ENCODE measurements around the gene DRC7. TPM values are rescaled to one million over a fixed set of nuclear protein-coding genes. Genes with fewer than 3 reads are reported as not detected.
"Not testable (repeated sequence)": the region's sequence is repeated elsewhere in the genome, so short reads cannot be mapped to it uniquely, and the experiment has no call there.

The DRC7 gene
- total RNA-seq, 1 donor from 2014 or later = 0.96 TPM

DNA sequence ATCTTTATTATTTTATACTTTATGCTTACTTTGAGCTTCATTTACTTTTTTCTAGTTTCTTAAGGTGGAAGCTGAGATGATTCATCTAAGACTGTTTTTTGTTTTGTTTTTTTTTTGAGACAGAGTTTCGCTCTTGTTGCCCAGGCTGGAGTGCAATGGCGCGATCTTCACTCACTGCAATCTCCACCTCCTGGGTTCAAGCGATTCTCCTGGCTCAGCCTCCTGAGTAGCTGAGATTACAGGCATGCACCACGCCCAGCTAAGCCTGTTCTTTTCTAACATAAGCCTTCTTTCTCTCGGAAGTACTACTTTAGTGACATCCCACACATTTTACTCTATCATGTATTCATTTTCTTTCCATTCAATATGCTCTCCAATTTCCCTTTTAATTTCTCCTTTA, 18.0 kb downstream of the DRC7 start:
- DNase-seq (ENCODE audit: low spot score) = not testable (repeated sequence)

DNA sequence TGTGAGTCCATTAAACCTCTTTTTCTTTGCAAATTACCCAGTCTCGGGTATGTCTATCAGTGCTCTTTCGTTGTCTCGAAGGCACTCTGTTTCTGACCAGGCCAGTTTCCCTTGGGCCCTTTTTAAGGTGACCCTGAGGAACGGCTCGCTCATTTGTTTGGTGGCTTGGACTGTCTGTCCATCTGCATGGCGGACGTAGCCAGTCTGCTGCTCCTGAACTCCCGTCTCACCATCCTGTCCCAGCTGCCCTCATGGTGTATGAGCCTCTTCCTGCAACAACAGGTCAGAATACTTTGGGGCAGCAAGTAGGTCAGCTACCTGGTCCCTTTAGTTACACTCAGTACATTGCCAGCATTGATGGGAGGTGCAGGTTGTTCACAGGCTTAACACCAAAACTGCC, 19.0 kb downstream of the DRC7 start:
- DNase-seq (ENCODE audit: low spot score) = no peak

DNA sequence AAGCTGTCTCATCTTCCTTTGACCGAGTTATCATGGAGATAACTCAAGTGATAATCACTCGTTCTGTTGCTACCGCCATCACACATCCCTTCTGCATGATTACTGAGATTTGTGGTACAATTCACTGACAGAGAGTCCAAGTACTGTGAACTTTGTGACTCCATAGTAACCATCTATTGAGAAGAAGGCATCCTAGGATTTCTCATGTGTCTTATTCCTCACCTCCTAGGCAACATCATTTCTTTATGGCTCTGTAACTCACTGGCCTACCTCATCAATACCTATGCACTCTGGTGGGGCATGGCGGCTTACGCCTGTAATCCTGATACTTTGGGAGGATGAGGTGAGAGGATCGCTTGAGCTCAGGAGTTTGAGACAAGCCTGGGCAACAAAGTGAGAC, 19.4 kb downstream of the DRC7 start:
- DNase-seq (ENCODE audit: low spot score) = no peak

DNA sequence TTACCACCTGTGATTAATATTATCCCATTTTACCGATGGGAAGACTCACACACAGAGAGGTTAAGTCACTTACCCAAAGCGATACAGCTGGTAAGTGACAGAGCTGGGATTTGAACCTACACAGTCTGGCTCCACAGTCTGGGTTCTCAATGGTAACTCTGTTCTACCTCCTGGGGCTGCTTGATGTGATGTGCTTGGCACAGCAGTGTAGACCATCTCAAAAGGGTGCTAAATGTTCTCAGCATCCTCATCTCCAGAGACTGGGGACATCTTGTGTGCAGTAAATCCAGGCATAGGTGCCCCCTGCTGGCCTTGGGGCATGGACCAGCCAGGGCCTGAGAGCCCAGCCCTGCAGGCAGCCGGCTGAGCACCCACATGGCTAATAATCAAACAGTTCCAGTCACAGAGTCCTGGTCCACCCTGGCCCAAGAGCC, 25.6 kb downstream of the DRC7 start:
- DNase-seq (ENCODE audit: low spot score) = peak; percentile 35

DNA sequence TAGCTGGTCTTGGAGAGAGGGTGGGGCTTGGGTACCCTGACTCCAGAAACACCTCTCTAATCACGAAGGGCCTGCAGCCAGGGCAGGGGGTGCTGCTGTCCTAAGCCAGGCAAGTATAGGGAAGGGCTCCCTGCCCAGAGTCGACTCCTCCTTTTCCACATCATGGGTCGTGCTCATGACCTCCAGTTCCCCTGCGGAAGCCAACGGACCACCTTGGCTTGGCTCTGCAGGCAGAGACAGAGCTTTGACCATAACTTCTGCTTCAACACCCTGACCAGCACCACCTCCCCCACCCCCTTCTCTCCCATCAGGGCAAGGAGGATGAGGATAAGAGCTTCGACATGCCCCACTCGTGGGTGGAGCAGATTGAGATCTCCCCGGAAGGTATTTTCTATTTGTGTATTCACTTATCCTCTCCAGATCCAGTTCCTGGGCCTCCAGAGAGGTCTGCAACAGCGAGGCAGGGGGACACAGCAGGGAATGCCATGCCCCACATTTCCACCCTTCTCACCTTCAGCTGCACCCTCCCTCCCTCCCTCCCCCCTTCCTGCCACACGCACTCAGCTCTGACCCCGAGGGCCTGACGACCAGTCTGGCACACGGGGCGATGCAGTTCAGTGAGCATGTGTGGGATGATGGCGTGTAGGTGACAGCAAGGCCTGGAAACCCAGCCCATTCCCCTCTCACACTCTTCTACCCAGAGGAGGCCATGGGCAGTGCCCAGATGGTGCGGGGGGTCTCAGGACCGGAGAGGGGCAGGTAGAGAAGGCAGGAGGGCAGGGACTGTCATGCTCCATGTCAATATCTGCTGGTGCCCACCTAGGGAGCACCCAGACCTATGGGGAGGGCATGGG, 27.0 kb downstream of the DRC7 start:
- no peak for DNase-seq (ENCODE audit: low spot score)

DNA sequence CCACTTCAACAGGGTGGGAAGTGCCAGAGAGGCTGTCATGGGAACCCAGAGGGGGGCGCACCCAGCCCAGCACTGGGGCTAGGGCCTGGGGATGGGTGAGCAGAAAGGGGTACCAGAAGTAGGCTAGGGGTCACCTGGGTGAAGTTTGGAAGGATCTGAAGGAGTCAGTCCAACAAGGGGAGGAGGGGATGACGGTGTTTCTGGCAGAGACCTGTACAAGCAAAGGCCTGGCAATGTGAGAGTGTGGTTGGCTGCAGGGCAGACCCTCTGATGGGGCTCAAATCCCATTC, 27.5 kb downstream of the DRC7 start:
- no peak for DNase-seq (ENCODE audit: low spot score)

DNA sequence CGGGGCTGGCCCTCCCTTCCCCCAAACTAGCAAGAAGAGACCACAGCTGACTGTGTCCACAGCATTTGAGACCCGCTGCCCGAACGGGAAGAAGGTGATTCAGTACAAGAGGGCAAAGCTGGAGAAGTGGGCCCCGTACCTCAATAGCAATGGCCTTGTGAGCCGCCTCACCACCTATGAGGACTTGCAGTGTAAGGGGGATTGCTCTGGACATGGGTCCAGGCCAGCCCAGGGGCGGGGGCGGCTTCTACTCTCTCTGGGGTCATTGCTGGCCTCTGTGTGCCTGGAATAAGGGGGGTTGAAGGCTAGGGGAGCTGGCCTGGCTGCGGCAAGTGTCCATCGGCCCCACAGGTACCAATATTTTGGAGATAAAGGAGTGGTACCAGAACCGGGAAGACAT, 28.0 kb downstream of the DRC7 start:
- no peak for DNase-seq (ENCODE audit: low spot score)

DNA sequence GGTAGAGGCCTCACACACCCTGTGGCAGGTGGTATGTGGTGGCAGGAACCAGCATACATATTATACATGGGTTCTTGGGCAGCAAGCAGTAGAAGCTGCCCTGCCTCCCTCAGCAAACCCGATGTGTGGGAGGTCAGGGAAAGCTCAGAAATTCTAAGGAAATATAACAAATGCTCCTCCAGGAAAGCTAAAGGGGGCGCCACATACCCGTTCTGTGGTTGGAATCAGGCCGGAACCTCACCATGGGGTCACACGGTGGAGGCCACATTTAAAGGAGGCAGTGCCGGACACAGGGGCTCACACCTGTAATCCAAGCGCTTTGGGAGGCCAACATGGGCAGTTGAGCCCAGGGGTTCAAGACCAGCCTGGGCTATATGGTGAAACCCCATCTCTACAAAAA, 28.6 kb downstream of the DRC7 start:
- DNase-seq (ENCODE audit: low spot score) = no peak

DNA sequence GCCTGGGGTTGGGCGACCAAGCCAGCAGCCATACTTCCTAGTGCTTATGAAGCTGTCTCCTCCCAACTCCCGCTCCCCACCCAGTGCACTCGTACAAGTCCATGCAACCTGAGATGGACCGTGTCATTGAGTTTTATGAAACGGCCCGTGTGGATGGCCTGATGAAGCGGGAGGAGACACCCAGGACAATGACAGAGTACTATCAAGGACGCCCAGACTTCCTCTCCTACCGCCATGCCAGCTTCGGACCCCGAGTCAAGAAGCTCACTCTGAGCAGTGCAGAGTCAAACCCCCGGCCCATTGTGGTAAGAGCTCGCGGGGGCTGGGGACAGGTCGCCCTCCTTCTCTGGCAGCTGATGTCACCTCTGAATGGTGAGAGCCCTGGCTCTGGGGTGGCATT, 29.9 kb downstream of the DRC7 start:
- no peak for DNase-seq (ENCODE audit: low spot score)

DNA sequence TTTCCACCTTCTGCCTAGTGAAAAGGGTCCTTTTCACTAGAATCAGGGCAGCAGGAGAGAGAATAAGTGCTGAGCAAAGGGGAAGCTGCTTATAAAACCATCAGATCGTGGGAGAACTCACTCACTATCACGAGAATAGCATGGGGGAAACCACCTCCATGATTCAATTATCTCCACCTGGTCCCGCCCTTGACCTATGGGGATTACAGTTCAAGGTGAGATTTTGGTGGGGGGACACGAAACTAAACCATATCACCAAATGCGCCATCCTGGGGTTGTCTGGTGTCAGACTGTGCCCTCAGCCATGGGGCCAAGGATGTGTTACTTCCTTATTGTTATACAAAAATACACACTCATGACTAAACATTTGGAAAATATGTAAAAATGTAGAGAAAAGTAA, 30.5 kb downstream of the DRC7 start:
- DNase-seq (ENCODE audit: low spot score) = no peak

DNA sequence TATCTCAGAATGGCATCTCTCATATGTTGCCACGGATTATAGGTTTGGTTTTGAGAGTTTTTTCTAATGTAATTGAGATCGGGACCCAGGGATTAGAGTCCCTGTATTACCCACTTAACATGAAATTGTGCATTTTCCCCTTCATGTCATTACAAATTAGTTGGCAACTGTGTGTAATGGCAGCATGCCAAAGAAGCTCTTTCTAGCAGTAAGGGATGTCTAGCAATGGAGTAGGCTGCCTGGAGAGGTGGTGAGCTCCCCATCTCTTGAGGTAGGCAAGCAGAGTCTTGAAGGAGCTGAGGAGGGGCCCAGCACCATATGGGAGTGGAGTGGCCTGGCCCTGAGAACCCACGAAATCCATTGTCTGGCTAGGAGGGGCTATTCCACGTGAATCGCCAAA, 30.9 kb downstream of the DRC7 start:
- DNase-seq (ENCODE audit: low spot score) = no peak

DNA sequence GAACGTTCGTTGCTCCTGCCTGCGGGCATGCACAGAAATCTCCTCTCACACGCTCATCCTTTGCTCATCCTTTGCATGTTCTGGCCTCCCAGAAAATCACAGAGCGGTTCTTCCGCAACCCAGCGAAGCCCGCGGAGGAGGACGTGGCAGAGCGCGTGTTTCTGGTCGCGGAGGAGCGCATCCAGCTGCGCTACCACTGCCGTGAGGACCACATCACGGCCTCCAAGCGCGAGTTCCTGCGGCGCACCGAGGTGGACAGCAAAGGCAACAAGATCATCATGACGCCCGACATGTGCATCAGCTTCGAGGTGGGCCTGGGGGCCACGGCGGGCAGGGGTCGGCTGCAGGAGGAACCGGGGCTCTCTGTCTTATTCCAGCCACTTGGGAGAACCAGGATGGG, 31.4 kb downstream of the DRC7 start:
- DNase-seq (ENCODE audit: low spot score) = no peak

DNA sequence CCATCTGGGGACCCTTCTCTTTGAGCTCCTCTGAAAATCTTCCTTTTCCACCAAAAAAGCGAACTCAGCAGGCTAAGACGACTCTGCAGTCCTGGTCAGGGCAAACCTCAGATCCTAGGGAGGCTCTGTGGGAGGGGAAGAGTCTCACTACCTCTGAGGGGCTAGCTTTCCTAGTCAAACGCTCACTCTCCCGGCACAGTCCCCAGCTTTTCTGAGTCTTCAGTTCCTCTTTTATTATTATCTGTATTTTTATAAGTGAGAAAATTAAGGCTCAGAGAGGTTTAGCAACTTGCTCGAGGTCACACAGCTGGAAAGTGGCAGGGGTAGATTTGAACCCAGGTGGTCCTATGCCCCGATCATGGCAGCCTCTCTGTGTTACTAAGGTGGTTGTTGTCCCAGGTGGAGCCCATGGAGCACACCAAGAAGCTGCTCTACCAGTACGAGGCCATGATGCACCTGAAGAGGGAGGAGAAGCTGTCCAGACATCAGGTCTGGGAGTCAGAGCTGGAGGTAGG, 31.9 kb downstream of the DRC7 start:
- no peak for DNase-seq (ENCODE audit: low spot score)

DNA sequence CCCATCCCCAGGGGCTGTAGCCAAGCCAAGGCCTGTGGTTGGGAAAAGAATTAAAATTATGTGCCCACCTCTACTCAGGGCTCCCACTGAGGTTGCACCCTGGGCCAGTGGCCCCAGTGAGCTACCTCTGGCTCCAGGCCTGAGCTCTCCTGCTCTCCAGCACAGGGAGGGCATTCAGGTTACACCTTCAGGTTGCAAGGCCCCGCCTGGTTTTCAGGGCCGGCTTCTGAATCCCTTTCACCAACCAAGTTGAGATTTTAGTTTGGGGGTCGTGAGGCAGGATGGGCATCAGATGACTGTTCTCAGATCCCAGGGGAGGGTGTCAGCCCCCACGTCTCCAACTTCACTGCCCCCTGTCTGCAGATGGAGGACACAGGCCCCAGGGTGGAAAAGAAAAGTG, 33.0 kb downstream of the DRC7 start:
- DNase-seq (ENCODE audit: low spot score) = no peak

DNA sequence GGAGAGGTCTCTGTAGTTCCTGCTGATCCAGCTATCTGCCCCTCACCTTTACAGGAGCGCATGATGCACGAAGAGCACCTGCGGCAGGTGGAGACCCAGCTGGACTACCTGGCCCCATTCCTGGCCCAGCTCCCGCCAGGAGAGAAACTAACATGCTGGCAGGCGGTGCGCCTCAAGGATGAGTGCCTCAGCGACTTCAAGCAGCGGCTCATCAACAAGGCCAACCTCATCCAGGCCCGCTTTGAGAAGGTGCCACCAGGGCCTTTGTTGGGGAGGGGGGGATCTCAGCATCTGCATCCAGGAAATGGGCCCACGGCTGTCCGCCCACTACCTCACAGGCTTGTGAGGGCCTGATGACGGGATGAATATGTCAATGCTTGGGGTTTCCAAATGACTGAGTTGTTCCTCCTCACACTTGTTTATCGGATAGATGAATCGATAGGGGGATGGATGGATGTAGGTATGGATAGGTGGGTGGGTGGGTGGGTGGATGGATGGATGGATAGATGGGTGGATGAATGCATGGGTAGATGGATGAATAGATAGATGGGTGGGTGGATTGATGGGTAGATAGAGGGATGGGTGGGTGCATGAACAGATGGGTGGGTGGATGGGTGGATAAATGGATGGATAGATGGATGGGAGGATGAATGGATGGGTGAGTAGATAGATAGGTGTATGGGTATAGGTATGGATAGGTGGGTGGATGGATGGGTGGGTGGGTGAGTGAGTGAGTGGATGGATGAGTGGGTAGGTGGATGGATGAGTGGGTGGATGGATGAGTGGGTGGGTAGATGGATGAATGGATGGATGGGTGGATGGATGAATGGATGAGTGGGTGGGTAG, 34.0 kb downstream of the DRC7 start:
- no peak for DNase-seq (ENCODE audit: low spot score)

DNA sequence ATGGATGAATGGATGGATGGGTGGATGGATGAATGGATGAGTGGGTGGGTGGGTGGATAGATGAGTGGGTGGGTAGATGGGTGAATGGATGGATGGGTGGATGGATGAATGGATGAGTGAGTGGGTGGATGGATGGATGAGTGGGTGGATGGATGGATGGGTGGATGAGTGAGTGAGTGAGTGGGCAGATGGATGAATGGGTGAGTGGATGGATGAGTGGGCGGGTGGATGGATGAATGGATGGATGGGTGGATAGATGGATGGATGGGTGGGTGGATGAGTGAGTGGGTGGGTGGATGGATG, 34.5 kb downstream of the DRC7 start:
- no peak for DNase-seq (ENCODE audit: low spot score)

DNA sequence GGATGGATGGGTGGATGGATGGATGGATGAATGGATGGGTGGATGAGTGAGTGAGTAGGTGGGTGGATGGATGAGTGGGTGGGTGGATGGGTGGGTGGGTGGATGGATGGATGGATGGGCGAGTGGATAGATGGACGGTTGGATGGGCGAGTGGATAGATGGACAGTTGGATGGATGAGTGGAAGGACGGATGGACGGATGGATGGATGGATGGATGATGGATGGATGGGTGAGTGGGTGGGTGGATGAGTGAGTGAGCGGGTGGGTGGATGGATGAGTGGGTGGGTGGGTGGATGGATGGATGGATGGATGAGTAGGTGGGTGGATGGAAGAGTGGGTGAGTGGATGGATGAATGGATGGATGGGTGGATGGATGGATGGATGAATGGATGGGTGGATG, 35.2 kb downstream of the DRC7 start:
- not testable (repeated sequence) for DNase-seq (ENCODE audit: low spot score)

DNA sequence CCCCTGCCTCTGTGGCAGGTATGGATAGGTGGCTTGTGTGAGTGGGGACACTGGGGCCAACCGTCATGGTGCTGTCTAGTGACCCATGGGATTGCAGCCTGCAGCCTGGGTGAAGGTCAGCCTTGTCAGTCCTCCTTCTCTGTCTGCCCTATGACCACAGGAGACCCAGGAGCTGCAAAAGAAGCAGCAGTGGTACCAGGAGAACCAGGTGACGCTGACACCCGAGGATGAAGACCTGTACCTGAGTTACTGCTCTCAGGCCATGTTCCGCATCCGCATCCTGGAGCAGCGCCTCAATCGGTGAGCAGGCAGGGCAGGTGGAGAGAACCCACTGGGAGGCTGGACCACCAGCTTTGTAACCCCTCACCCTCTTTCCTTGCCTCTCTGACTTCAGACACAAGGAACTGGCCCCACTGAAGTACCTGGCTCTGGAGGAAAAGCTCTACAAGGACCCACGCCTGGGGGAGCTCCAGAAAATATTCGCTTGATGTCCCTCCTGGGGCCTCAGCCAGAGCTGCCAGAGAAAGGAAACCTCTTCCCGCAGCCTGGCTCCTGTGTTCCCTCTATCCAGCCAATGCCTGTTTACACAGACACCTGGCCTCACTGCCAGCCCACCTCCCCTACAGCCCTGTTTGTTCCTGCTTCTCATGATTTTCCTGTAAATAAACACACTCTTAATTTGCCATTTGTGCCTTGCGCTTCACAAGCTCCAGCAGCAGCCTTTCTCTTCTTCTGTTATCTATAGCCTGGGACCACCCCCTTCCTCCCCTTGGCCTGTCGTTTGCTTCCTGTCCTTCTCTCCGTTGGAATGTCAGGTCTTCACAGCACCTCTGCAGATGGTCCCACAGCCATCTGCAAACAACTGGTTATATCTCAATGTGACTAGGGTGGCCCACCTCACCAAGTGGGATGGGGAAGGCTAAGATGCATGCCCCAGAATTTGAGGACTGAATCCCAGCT, 36.4 kb downstream of the DRC7 start:
- DNase-seq (ENCODE audit: low spot score) = no peak

DNA sequence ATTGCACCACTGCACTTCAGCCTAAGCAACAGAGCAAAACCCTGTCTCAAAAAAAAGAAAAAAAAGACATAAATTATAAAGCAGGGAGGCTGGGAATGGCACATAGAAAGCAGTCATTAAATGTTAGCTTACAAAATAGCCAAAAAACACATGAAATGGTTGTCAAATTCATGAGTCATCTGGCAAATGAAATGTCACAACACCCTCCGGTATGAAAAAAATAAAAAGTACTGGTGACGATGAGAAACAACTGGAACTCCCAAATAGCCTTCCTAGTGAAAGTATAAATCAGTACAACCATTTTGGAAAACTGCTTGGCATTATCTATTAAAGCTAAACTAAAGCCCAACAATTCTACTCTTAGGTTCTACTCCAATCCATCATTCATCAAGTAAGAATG, 37.4 kb downstream of the DRC7 start:
- no peak for DNase-seq (ENCODE audit: low spot score)

DNA sequence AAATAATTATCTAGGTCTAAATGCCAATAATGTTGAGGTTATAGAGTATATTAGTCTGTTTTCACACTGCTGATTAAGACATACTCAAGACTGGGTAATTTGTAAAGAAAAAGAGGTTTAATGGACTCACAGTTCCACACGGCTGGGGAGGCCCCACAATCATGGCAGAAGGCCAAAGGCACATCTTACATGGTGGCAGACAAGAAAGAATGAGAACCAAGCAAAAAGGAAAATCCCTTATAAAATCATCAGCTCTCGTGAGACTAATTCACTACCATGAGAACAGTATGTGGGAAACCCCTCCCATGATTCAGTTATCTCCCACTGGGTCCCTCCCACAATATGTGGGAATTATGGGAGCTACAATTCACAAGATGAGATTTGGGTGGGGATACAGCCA, 38.1 kb downstream of the DRC7 start:
- DNase-seq (ENCODE audit: low spot score) = no peak

DNA sequence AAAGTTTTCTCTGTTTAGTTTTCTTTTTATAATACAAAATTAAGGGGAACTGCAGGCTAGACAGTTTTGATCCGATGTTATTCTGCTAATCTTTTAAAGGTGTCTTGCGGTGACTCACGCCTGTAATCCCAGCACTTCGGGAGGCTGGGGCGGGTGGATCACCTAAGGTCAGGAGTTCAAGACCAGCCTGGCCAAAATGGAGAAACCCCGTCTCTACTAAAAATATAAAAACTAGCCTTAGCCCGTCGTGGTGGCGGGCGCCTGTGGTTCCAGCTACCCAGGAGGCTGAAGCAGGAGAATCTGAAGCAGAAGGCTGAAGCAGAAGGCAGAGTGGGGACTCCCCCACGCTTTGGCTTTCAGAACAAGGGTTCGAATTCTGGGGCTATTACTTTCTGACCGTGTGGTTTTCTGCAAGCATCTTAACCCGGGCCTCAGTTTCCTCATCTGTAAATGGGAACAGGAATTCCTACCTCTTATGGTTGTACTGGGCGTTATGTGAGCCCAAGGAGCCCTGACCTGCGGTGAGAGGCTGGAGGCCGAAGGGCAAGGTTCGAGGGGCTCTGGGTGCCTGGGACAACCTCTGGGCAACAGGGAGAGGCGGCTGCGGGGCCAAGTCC, 39.8 kb downstream of the DRC7 start:
- no peak for DNase-seq (ENCODE audit: low spot score)
